Endodermal cell (in vitro differentiated cells): ENCODE results near the gene PROSER2. TPM values are rescaled to one million over a fixed set of nuclear protein-coding genes. Genes with fewer than 3 reads are reported as not detected.

Experiments used
- DNase-seq: peaks from one replicate; pipeline ENCODE4 v3.0.0-alpha.2; 2017
- H3K27ac ChIP-seq: 2 replicates; pipeline ENCODE4 v1.5.1; 2013; ENCODE audit warnings: mild to moderate bottlenecking, low read depth, low read length, moderate library complexity
- H3K27me3 ChIP-seq: 2 replicates; pipeline ENCODE4 v1.6.1; 2013; ENCODE audit warnings: mild to moderate bottlenecking, low read length, moderate library complexity; ENCODE audit not compliant: insufficient read depth, control insufficient read depth, poor library complexity, severe bottlenecking
- H3K36me3 ChIP-seq: 2 replicates; pipeline ENCODE4 v1.7.0; 2013; ENCODE audit warnings: mild to moderate bottlenecking, low read length, moderate library complexity; ENCODE audit not compliant: control insufficient read depth, insufficient read depth
- H3K4me1 ChIP-seq: one replicate; pipeline ENCODE4 v1.7.0; 2013; ENCODE audit warnings: low read length; ENCODE audit not compliant: control insufficient read depth, insufficient read depth
- H3K4me3 ChIP-seq: 2 replicates; pipeline ENCODE4 v1.5.1; 2013; ENCODE audit warnings: mild to moderate bottlenecking, low read length, moderate library complexity
- H3K9ac ChIP-seq: 2 replicates; pipeline ENCODE4 v1.6.1; 2013; ENCODE audit warnings: mild to moderate bottlenecking, low read length, moderate library complexity; ENCODE audit not compliant: poor library complexity, severe bottlenecking; ENCODE audit errors: extremely low read depth
- H3K9me3 ChIP-seq: 2 replicates; pipeline ENCODE4 v1.6.1; 2013; ENCODE audit warnings: mild to moderate bottlenecking, low read length, moderate library complexity; ENCODE audit not compliant: control insufficient read depth
- H3K27ac Mint-ChIP-seq: 2 replicates; pipeline ENCODE4 v1.8.0; 2020; ENCODE audit warnings: mixed read lengths
- H3K27me3 Mint-ChIP-seq: 2 replicates; pipeline ENCODE4 v1.8.0; 2021; ENCODE audit warnings: mild to moderate bottlenecking, mixed read lengths; ENCODE audit not compliant: insufficient read depth
- H3K36me3 Mint-ChIP-seq: 2 replicates; pipeline ENCODE4 v1.8.0; 2020; ENCODE audit warnings: low read depth, mixed read lengths
- H3K4me1 Mint-ChIP-seq: 2 replicates; pipeline ENCODE4 v1.8.0; 2020; ENCODE audit warnings: mixed read lengths
- H3K4me3 Mint-ChIP-seq: 2 replicates; pipeline ENCODE4 v1.8.0; 2020; ENCODE audit warnings: mild to moderate bottlenecking, moderate library complexity, mixed read lengths
- H3K9me3 Mint-ChIP-seq: 2 replicates; pipeline ENCODE4 v1.8.0; 2020; ENCODE audit warnings: mild to moderate bottlenecking, mixed read lengths
- CTCF ChIP-seq: fragments of 200-600 bp; sonication (generic); conservative IDR thresholded peaks from 2 replicates; pipeline ENCODE4 v1.5.0; 2021; ENCODE audit warnings: antibody characterized with exemption, mild to moderate bottlenecking
- WGBS, 2 experiments: methylation state at CpG; one replicate each; pipeline versions ENCODE4 v1.1.5 to v1.1.7; 2013; ENCODE audit warnings: missing lambda C conversion rate in 2 of 2, mixed read lengths in 1 of 2; ENCODE audit not compliant: insufficient coverage in 1 of 2, insufficient read length in 1 of 2; 5-methylcytosine and 5-hydroxymethylcytosine counted together
- total RNA-seq, 2 donors: library from RNA; stranded (reverse); fragmentation: NEBNext Ultra II Directional in 1 of 2; extraction: Animal tissue kit (Norgen Biotek cat#: 25700) in 1 of 2; gene quantifications; 2 replicates in 1 of 2; 3 replicates in 1 of 2; pipeline ENCODE4 v1.2.1, GENCODE V29; 2021

The PROSER2 gene
- total RNA-seq, 2 donors from 2014 or later, result 13.2 to 18.9 TPM

DNA sequence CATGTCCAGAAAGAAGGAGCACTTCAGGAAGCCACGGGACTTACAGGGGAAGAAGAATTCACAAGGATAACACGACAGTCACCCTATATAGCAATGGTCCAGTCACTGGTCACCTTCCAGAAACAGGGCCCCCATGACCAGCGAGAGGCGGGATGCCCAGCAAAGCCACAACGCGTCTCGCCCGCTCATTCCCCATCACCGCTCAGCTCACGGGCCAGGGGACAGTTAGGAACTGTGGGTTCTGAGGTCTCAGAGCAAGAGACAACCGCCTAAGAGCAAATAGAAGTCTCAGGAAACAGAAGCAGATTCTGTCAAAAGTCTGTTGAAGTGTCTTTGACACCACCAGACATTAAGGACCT, 71.9 kb downstream of the PROSER2 start:
- Mint-ChIP-seq H3K27me3 (no peaks in the 10 kb centered on the region), H3K9me3 (no peaks in the 10 kb centered on the region), H3K4me1 (no peaks in the 10 kb centered on the region), H3K27ac (no peak overlapping the region), H3K36me3 (no peaks in the 10 kb centered on the region), H3K4me3 (no peak overlapping the region)
- no peaks in the 10 kb centered on the region for H3K9me3 ChIP-seq
- WGBS, 2 experiments, result 94 to 95% methylated on average over 11 of the region's 11 CpGs
- H3K4me1 ChIP-seq, result no peaks in the 10 kb centered on the region
- DNase-seq, result no peak
- H3K4me3 ChIP-seq, result no peak overlapping the region
- H3K27me3 ChIP-seq, result no peaks in the 10 kb centered on the region
- no peak overlapping the region for H3K9ac ChIP-seq
- TF ChIP-seq CTCF, result no peak
- no peaks in the 10 kb centered on the region for H3K36me3 ChIP-seq
- H3K27ac ChIP-seq, result no peak overlapping the region

DNA sequence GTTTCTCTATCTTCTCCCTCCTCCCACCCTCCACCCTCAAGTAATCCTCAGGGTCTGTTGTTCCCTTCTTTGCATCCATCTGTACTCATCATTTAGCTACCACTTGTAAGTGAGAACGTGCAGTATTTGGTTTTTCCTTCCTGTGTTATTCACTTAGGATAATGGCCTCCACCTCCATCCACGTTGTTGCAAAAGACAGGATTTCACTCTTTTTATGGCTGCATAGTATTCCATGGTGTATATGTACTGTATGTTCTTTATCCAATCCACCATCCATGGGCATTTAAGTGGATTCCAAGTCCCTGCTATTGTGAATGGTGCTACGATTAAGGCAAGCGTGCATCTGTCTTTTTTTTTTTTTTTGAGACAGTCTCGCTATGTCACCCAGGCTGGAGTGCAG, 72.4 kb downstream of the PROSER2 start:
- H3K36me3 ChIP-seq, result no peaks in the 10 kb centered on the region
- H3K4me3 ChIP-seq, result no peak overlapping the region
- no peak overlapping the region for H3K9ac ChIP-seq
- Mint-ChIP-seq H3K4me3 (no peak overlapping the region), H3K27me3 (no peaks in the 10 kb centered on the region), H3K36me3 (no peaks in the 10 kb centered on the region), H3K4me1 (no peaks in the 10 kb centered on the region), H3K27ac (no peak overlapping the region), H3K9me3 (no peaks in the 10 kb centered on the region)
- H3K27ac ChIP-seq, result no peak overlapping the region
- H3K4me1 ChIP-seq, result no peaks in the 10 kb centered on the region
- DNase-seq, result no peak
- H3K9me3 ChIP-seq, result no peaks in the 10 kb centered on the region
- 85 to 95% methylated on average over 4 to 5 of the region's 5 CpGs for WGBS, 2 experiments
- H3K27me3 ChIP-seq, result no peaks in the 10 kb centered on the region
- TF ChIP-seq CTCF, result no peak

DNA sequence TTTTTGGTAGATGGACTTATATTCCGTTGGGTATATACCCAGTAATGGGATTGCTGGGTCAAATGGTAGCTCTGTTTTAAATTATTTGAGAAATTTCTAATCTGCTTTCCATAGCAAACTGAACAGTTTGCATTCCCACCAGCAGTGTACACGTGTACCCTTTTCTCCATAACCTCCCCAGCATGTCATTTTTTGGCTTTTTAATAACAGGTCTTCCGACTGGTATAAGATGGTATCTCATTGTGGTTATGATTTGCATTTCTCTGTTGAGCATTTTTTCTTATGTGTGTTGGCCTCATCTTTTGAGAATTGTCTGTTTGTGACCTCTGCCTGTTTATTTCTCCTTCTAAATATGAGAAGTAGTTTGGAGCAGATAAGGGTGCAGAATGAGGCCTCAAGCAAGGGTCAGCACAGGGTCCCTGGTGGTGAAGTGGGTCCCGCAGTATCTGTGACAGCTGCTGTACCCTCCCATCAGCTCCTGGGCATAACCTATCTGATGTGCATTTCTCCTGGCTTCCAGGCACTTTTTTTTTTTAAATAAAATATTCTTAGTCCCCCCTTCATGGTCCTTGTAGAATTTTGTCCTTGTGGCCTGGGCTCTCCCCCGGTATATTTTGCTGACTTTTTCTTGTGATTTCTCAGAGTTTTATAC, 73.5 kb downstream of the PROSER2 start:
- no peak overlapping the region for H3K27ac Mint-ChIP-seq
- H3K4me3 Mint-ChIP-seq, result no peak overlapping the region
- H3K4me1 ChIP-seq, result no peaks in the 10 kb centered on the region
- WGBS, 2 experiments, result 94 to 99% methylated on average over 2 to 5 of the region's 5 CpGs
- H3K4me1 Mint-ChIP-seq, result peaks cover 3% of the 10 kb centered on the region
- no peaks in the 10 kb centered on the region for H3K36me3 Mint-ChIP-seq
- H3K9me3 ChIP-seq, result no peaks in the 10 kb centered on the region
- no peaks in the 10 kb centered on the region for H3K27me3 ChIP-seq
- no peaks in the 10 kb centered on the region for H3K27me3 Mint-ChIP-seq
- no peaks in the 10 kb centered on the region for H3K36me3 ChIP-seq
- no peaks in the 10 kb centered on the region for H3K9me3 Mint-ChIP-seq
- no peak overlapping the region for H3K4me3 ChIP-seq
- H3K9ac ChIP-seq, result no peak overlapping the region
- no peak overlapping the region for H3K27ac ChIP-seq
- DNase-seq, result no peak
- no peak for TF ChIP-seq CTCF
